Cardiac muscle cell (in vitro differentiated cells and primary cell): Measurements from ENCODE around the gene GPR39. TPM values are rescaled to one million over a fixed set of nuclear protein-coding genes. Genes with fewer than 3 reads are reported as not detected.

ENCODE experiments used
- DNase-seq, 2 donors: peaks; one replicate each; pipeline versions ENCODE4 v3.0.0 to v3.0.0-alpha.2; 2010 to 2017; ENCODE audit warnings: low read depth in 1 of 2, low spot score in 1 of 2
- H3K27ac ChIP-seq: fragments of 200-600 bp; sonication (generic); 2 replicates; pipeline ENCODE4 v1.5.1; 2016
- H3K27me3 ChIP-seq: fragments of 200-600 bp; sonication (generic); 2 replicates; pipeline ENCODE4 v1.6.0; 2016; ENCODE audit warnings: control low read depth
- H3K36me3 ChIP-seq: fragments of 200-600 bp; sonication (generic); 2 replicates; pipeline ENCODE4 v1.5.1; 2016; ENCODE audit warnings: control low read depth
- H3K4me1 ChIP-seq: fragments of 200-600 bp; sonication (generic); 2 replicates; pipeline ENCODE4 v1.8.1; 2017; ENCODE audit warnings: low read depth, mild to moderate bottlenecking, mixed run types
- H3K4me3 ChIP-seq: fragments of 200-600 bp; sonication (generic); 2 replicates; pipeline ENCODE4 v1.5.1; 2016; ENCODE audit warnings: mild to moderate bottlenecking
- H3K9me3 ChIP-seq: fragments of 200-600 bp; sonication (generic); 2 replicates; pipeline ENCODE4 v1.5.1; 2017; ENCODE audit warnings: low read depth, mild to moderate bottlenecking, control low read depth
- CTCF ChIP-seq: IDR thresholded peaks from 2 replicates; pipeline ENCODE4 v1.5.1; 2012; ENCODE audit warnings: low read depth, mild to moderate bottlenecking, low read length
- polyA plus RNA-seq: library from polyadenylated mRNA; unstranded; fragments of >200 nt; fragmentation: Nextera tagmentation; extraction: Ambion mirVana; gene quantifications from 2 replicates; pipeline ENCODE4 v1.2.1, GENCODE V29; 2016
- total RNA-seq: library from RNA; depleted of rRNA; stranded (reverse); fragments of >200 nt; gene quantifications from 2 replicates; pipeline ENCODE4 v1.2.3, GENCODE V29; 2016

The GPR39 gene
- total and polyA plus RNA-seq, 2 experiments from 2014 or later = 4.0 to 10.9 TPM

GRCh38 chr2:132538331-132538855, 121.8 kb downstream of the GPR39 start:
- H3K36me3 ChIP-seq = no peaks in the 10 kb centered on the region
- DNase-seq = peak in 1 of 2 donors; percentile 62
- H3K27ac ChIP-seq = peak overlapping the region; percentile 41
- H3K4me1 ChIP-seq = peaks cover 14% of the 10 kb centered on the region
- H3K27me3 ChIP-seq = no peaks in the 10 kb centered on the region
- no peaks in the 10 kb centered on the region for H3K9me3 ChIP-seq
- TF ChIP-seq CTCF = no peak
- H3K4me3 ChIP-seq = no peak overlapping the region

- no peaks in the 10 kb centered on the region for H3K36me3 ChIP-seq
- H3K4me3 ChIP-seq = no peak overlapping the region
- no peak for TF ChIP-seq CTCF
- no peak for DNase-seq
- H3K4me1 ChIP-seq = peaks cover 14% of the 10 kb centered on the region
- no peaks in the 10 kb centered on the region for H3K9me3 ChIP-seq
- no peak overlapping the region for H3K27ac ChIP-seq
- H3K27me3 ChIP-seq = no peaks in the 10 kb centered on the region
These were observed 123.6 kb downstream of the GPR39 start for GRCh38 chr2:132540166-132540565.

GRCh38 chr2:132542953-132543569, 126.5 kb downstream of the GPR39 start:
- DNase-seq = no peak
- peaks cover 8% of the 10 kb centered on the region for H3K4me1 ChIP-seq
- no peak overlapping the region for H3K27ac ChIP-seq
- H3K27me3 ChIP-seq = no peaks in the 10 kb centered on the region
- no peaks in the 10 kb centered on the region for H3K36me3 ChIP-seq
- no peaks in the 10 kb centered on the region for H3K9me3 ChIP-seq
- no peak overlapping the region for H3K4me3 ChIP-seq
- no peak for TF ChIP-seq CTCF

GRCh38 chr2:132544006-132544630, 127.5 kb downstream of the GPR39 start:
- Histone ChIP-seq H3K27me3 (no peaks in the 10 kb centered on the region), H3K9me3 (no peaks in the 10 kb centered on the region), H3K27ac (no peak overlapping the region), H3K4me1 (no peaks in the 10 kb centered on the region), H3K36me3 (no peaks in the 10 kb centered on the region), H3K4me3 (no peak overlapping the region)
- no peak for TF ChIP-seq CTCF
- DNase-seq = no peak

- H3K27me3 ChIP-seq = no peaks in the 10 kb centered on the region
- H3K4me1 ChIP-seq = no peaks in the 10 kb centered on the region
- TF ChIP-seq CTCF = peak; percentile 68
- no peak overlapping the region for H3K4me3 ChIP-seq
- no peak overlapping the region for H3K27ac ChIP-seq
- peak; percentile 82 to 86 for DNase-seq
- H3K9me3 ChIP-seq = no peaks in the 10 kb centered on the region
- H3K36me3 ChIP-seq = no peaks in the 10 kb centered on the region
These were observed 130.6 kb downstream of the GPR39 start for GRCh38 chr2:132547090-132547687.
